ENCODE data around the gene ECEL1. TPM values are rescaled to one million over a fixed set of nuclear protein-coding genes. Genes with fewer than 3 reads are reported as not detected.

Gene ECEL1
- total and polyA plus RNA-seq, 7 donors = 0.16 to 6.1 (median 0.71) TPM; not detected in 2

DNA sequence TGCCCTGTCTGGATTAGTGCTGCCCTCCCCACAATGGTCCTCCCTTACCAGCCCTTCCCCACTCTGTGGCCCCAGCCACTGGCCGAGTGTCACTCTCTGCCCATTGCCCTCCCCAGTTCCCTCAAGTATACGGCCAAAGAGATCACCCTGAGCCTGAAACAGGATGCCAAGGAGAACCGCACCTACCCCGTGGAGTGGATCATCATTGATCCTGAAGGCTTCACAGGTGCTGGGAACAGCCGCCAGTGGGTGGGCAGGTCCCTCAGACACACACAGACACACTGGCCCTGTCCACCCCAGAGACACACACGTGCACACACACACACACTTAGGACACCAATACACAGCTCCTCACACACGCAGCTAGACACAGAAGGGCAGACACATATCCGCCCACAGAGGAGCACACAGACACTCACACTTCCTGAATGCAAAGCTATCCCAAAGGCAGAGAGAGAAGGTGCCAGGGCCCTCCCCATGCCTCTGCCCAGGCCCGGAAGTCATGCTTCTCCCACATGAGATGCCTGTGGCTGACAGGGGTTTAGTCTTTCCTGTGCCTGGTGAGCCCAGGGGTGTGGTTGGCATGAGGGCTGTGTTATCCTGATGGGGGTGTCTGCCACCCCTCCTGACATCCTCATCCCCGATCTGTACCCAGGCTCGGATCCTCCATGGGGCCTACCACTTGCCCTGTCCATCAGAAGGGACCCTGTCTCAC, 41.3 kb upstream of the ECEL1 start:
- Histone ChIP-seq H3K27ac (no peak overlapping the region), H3K4me1 (peaks cover 0 to 14% (median 10%) of the 10 kb centered on the region in 4 donors), H3K36me3 (no peaks in the 10 kb centered on the region), H3K9me3 (no peaks in the 10 kb centered on the region), H3K27me3 (peaks cover 7 to 28% (median 18%) of the 10 kb centered on the region in 3 donors), H3K4me3 (no peak overlapping the region)
- WGBS, 2 donors = 76 to 84% methylated on average over 11 of the region's 11 CpGs
- intact Hi-C loops (cut with DNase I) = no loop called here
- no peak for DNase-seq
- TF ChIP-seq POLR2A (IDR thresholded peaks at IDR 0.05) (no peak), EP300 (IDR thresholded peaks at IDR 0.05) (no peak), CTCF (IDR thresholded peaks at IDR 0.05) (no peak), POLR2AphosphoS5 (IDR thresholded peaks at IDR 0.05) (no peak)

DNA sequence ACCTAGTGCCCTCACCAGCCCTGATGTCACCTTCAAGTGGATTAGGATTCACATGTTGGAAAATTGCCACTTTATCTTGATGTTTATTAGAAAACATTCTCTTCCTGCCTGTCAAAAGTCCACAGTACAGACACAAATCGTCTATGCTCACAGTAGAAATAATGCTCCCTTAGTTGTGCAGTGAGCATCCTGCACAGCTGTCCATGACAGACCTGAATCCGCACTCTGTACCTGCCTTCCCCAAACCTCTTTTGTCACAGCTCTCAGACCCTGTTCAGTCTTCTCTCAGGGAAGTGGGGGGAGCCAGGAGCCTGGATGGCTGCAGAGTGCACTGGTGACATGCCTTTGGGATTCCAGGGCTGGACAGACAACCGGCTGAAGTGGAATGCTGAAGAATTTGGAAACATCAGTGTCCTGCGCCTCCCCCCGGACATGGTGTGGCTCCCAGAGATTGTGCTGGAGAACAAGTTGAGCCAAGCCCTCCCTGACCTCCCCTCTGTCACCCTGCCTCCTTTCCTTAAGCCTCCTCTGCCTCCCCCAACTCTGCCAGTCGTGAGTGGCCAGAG, 40.4 kb upstream of the ECEL1 start:
- H3K4me3 ChIP-seq = no peak overlapping the region
- H3K36me3 ChIP-seq = no peaks in the 10 kb centered on the region
- H3K27me3 ChIP-seq = peaks cover 16 to 37% (median 27%) of the 10 kb centered on the region in 3 donors
- H3K9me3 ChIP-seq = no peaks in the 10 kb centered on the region
- intact Hi-C loops (cut with DNase I) = no loop called here
- no peak for TF ChIP-seq EP300 (IDR thresholded peaks at IDR 0.05)
- WGBS, 2 donors = 80 to 82% methylated on average over 6 of the region's 6 CpGs
- DNase-seq = no peak
- no peak overlapping the region for H3K27ac ChIP-seq
- peaks cover 0 to 21% (median 17%) of the 10 kb centered on the region in 4 donors for H3K4me1 ChIP-seq

GRCh38 chr2:232526372-232526941, 38.8 kb upstream of the ECEL1 start:
- Histone ChIP-seq H3K36me3 (no peaks in the 10 kb centered on the region), H3K27me3 (peaks cover 30 to 53% (median 42%) of the 10 kb centered on the region in 3 donors), H3K4me1 (peaks cover 0 to 31% (median 29%) of the 10 kb centered on the region in 4 donors), H3K27ac (no peak overlapping the region), H3K9me3 (no peaks in the 10 kb centered on the region), H3K4me3 (no peak overlapping the region)
- intact Hi-C loops (cut with DNase I) = no loop called here
- WGBS, 2 donors = 56 to 75% methylated on average over 13 of the region's 13 CpGs
- TF ChIP-seq CTCF (IDR thresholded peaks at IDR 0.05) = no peak
- no peak for TF ChIP-seq EP300 (IDR thresholded peaks at IDR 0.05)
- no peak for TF ChIP-seq POLR2A (IDR thresholded peaks at IDR 0.05)
- TF ChIP-seq POLR2AphosphoS5 (IDR thresholded peaks at IDR 0.05) = no peak
- DNase-seq = no peak

- no peaks in the 10 kb centered on the region for H3K9me3 ChIP-seq
- intact Hi-C loops (cut with DNase I) = no loop called here
- no peaks in the 10 kb centered on the region for H3K36me3 ChIP-seq
- WGBS, 2 donors = 12 to 24% methylated on average over 18 of the region's 18 CpGs
- H3K27me3 ChIP-seq = peaks cover 30 to 59% (median 48%) of the 10 kb centered on the region in 3 donors
- no peak for DNase-seq
- H3K4me1 ChIP-seq = peaks cover 0 to 31% (median 29%) of the 10 kb centered on the region in 4 donors
- H3K27ac ChIP-seq = no peak within 1 kb of the TSS
- no peak for TF ChIP-seq POLR2AphosphoS5 (IDR thresholded peaks at IDR 0.05)
- TF ChIP-seq CTCF (IDR thresholded peaks at IDR 0.05) = no peak
- no peak for TF ChIP-seq EP300 (IDR thresholded peaks at IDR 0.05)
- H3K4me3 ChIP-seq = no peak within 1 kb of the TSS
Observed at GRCh38 chr2:232525791-232526371, 38.2 kb upstream of the ECEL1 start, which contains the start of gene CHRND. Gene CHRND, plus strand, starts transcription at chr2:232526160. Its CDS starts 56 bp downstream, at chr2:232526216.

DNA sequence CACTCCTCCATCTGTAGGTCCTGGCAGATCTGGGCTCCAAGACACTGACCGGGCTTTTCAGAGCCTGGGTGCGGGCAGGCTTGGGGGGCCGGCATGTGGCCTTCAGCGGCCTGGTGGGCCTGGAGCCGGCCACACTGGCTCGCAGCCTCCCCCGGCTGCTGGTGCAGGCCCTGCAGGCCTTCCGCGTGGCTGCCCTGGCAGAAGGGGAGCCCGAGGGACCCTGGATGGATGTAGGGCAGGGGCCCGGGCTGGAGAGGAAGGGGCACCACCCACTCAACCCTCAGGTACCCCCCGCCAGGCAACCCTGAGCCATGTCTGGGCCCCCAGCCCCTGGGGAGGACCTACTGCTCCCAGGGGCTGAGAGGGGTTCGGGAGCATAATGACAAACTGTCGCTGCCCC, 37.6 kb upstream of the ECEL1 start:
- DNase-seq = no peak
- intact Hi-C loops (cut with DNase I) = no loop called here
- TF ChIP-seq CTCF (IDR thresholded peaks at IDR 0.05) (no peak), POLR2A (IDR thresholded peaks at IDR 0.05) (no peak), EP300 (IDR thresholded peaks at IDR 0.05) (no peak)
- no peaks in the 10 kb centered on the region for H3K9me3 ChIP-seq
- H3K27me3 ChIP-seq = peaks cover 30 to 65% (median 48%) of the 10 kb centered on the region in 3 donors
- peaks cover 0 to 31% (median 29%) of the 10 kb centered on the region in 4 donors for H3K4me1 ChIP-seq
- H3K4me3 ChIP-seq = no peak overlapping the region
- WGBS, 2 donors = 88% methylated on average over 14 of the region's 14 CpGs
- H3K36me3 ChIP-seq = no peaks in the 10 kb centered on the region
- no peak overlapping the region for H3K27ac ChIP-seq
